Measurements from ENCODE around the gene BCL2L12.
A peak's percentile ranks its signal among the peaks of the same experiment; 100 is the strongest.

The BCL2L12 gene

DNA sequence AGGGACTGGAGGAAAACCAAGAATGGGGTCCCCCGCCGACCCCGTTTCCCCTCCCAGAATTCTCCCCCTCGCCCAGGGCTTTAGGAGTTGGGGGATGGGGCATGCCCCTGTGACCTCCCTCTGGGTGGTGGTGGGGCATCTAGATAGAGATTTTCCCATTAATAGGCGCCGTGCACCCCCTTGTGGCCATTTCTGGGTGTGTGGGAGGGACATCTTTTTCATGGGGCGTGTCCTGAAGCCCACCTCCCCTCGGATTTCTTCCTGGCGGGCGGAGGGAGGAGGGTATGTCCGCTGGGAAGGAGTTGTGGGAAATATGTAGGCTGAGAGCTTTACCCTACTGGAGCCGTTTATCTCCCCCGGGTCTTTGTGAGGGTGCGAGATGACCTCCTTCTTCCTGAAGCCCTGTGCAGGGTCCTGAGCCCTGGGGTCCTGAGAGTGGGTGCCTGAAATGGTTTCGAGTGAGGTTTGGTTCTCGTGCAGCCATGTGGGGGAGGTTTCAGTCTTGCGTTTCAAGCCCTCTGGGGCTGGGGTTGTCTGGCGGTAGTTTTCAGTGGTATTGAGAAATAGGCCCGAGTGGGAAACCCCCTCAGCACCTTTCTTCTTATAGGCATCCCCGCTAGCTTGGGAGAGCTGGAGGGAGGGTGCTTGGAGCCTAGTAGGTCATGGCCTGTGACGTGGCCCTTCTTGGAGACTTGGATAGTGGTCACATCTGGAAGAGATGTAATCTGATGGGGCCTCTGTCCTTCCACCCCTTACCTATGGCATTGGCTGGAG is 12.4 kb downstream of the BCL2L12 start:
- peaks cover 8 to 17% of the 10 kb centered on the region in 2 donors for H3K36me3 ChIP-seq (ENCODE audit: control insufficient read depth in 1 of 2, insufficient read depth in 2 of 2, low read length in 2 of 2)
- peak overlapping the region; percentile 86 for H3K27ac ChIP-seq (ENCODE audit: low read depth, low read length)
- H3K27me3 ChIP-seq (ENCODE audit: control insufficient read depth in 1 of 2, insufficient read depth in 2 of 2, low read length in 2 of 2): no peaks in the 10 kb centered on the region
- no peaks in the 10 kb centered on the region for H3K9me3 ChIP-seq (ENCODE audit: control insufficient read depth in 1 of 2, low read length in 2 of 2)
- H3K4me1 ChIP-seq (ENCODE audit: control insufficient read depth in 1 of 2, insufficient read depth in 2 of 2, low read length in 2 of 2): peaks cover 15 to 32% of the 10 kb centered on the region in 2 donors
- H3K4me3 ChIP-seq (ENCODE audit: low read depth in 1 of 2, low read length in 2 of 2): peak overlapping the region; percentile 74 to 92
- peak overlapping the region; percentile 67 to 77 for H3K9ac ChIP-seq (ENCODE audit: low read depth in 1 of 2, low read length in 2 of 2)

- H3K36me3 ChIP-seq (ENCODE audit: control insufficient read depth in 1 of 2, insufficient read depth in 2 of 2, low read length in 2 of 2): peaks cover 14 to 25% of the 10 kb centered on the region in 2 donors
- peaks cover 15 to 32% of the 10 kb centered on the region in 2 donors for H3K4me1 ChIP-seq (ENCODE audit: control insufficient read depth in 1 of 2, insufficient read depth in 2 of 2, low read length in 2 of 2)
- H3K9ac ChIP-seq (ENCODE audit: low read depth in 1 of 2, low read length in 2 of 2): no peak overlapping the region
- H3K27me3 ChIP-seq (ENCODE audit: control insufficient read depth in 1 of 2, insufficient read depth in 2 of 2, low read length in 2 of 2): no peaks in the 10 kb centered on the region
- no peak overlapping the region for H3K27ac ChIP-seq (ENCODE audit: low read depth, low read length)
- no peaks in the 10 kb centered on the region for H3K9me3 ChIP-seq (ENCODE audit: control insufficient read depth in 1 of 2, low read length in 2 of 2)
- H3K4me3 ChIP-seq (ENCODE audit: low read depth in 1 of 2, low read length in 2 of 2): no peak overlapping the region
These were observed 13.4 kb downstream of the BCL2L12 start for GRCh38 chr19:49678985-49679770.

GRCh38 chr19:49679771-49680413 is 14.2 kb downstream of the BCL2L12 start:
- Histone ChIP-seq H3K9me3 (ENCODE audit: control insufficient read depth in 1 of 2, low read length in 2 of 2) (no peaks in the 10 kb centered on the region), H3K27me3 (ENCODE audit: control insufficient read depth in 1 of 2, insufficient read depth in 2 of 2, low read length in 2 of 2) (no peaks in the 10 kb centered on the region), H3K4me1 (ENCODE audit: control insufficient read depth in 1 of 2, insufficient read depth in 2 of 2, low read length in 2 of 2) (peaks cover 15 to 32% of the 10 kb centered on the region in 2 donors), H3K4me3 (ENCODE audit: low read depth in 1 of 2, low read length in 2 of 2) (no peak overlapping the region), H3K9ac (ENCODE audit: low read depth in 1 of 2, low read length in 2 of 2) (peak overlapping the region in 1 of 2 donors; percentile 47), H3K36me3 (ENCODE audit: control insufficient read depth in 1 of 2, insufficient read depth in 2 of 2, low read length in 2 of 2) (peaks cover 18 to 32% of the 10 kb centered on the region in 2 donors), H3K27ac (ENCODE audit: low read depth, low read length) (no peak overlapping the region)

GRCh38 chr19:49680421-49681351 is 15.0 kb downstream of the BCL2L12 start:
- Histone ChIP-seq H3K27me3 (ENCODE audit: control insufficient read depth in 1 of 2, insufficient read depth in 2 of 2, low read length in 2 of 2) (no peaks in the 10 kb centered on the region), H3K27ac (ENCODE audit: low read depth, low read length) (no peak overlapping the region), H3K4me1 (ENCODE audit: control insufficient read depth in 1 of 2, insufficient read depth in 2 of 2, low read length in 2 of 2) (peaks cover 15 to 32% of the 10 kb centered on the region in 2 donors), H3K9ac (ENCODE audit: low read depth in 1 of 2, low read length in 2 of 2) (peak overlapping the region in 1 of 2 donors; percentile 47), H3K36me3 (ENCODE audit: control insufficient read depth in 1 of 2, insufficient read depth in 2 of 2, low read length in 2 of 2) (peaks cover 19 to 40% of the 10 kb centered on the region in 2 donors), H3K4me3 (ENCODE audit: low read depth in 1 of 2, low read length in 2 of 2) (peak overlapping the region in 1 of 2 donors; percentile 21), H3K9me3 (ENCODE audit: control insufficient read depth in 1 of 2, low read length in 2 of 2) (no peaks in the 10 kb centered on the region)

DNA sequence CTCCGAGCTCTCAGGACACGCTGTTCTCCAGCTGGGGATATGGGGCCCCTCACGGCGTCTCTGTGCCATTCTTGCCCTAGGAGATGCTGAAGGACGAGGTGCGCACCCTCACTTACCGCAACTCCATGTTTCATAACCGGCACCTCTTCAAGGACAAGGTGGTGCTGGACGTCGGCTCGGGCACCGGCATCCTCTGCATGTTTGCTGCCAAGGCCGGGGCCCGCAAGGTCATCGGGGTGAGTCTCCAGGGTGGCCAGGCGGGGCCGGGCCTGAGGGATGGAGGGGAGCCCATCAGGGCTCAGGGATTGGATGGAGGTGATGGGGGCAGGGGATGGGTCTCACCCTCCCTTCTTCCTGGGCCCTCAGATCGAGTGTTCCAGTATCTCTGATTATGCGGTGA is 16.1 kb downstream of the BCL2L12 start:
- peaks cover 15 to 29% of the 10 kb centered on the region in 2 donors for H3K4me1 ChIP-seq (ENCODE audit: control insufficient read depth in 1 of 2, insufficient read depth in 2 of 2, low read length in 2 of 2)
- no peaks in the 10 kb centered on the region for H3K9me3 ChIP-seq (ENCODE audit: control insufficient read depth in 1 of 2, low read length in 2 of 2)
- peaks cover 23 to 48% of the 10 kb centered on the region in 2 donors for H3K36me3 ChIP-seq (ENCODE audit: control insufficient read depth in 1 of 2, insufficient read depth in 2 of 2, low read length in 2 of 2)
- no peak overlapping the region for H3K9ac ChIP-seq (ENCODE audit: low read depth in 1 of 2, low read length in 2 of 2)
- H3K27ac ChIP-seq (ENCODE audit: low read depth, low read length): no peak overlapping the region
- H3K4me3 ChIP-seq (ENCODE audit: low read depth in 1 of 2, low read length in 2 of 2): no peak overlapping the region
- no peaks in the 10 kb centered on the region for H3K27me3 ChIP-seq (ENCODE audit: control insufficient read depth in 1 of 2, insufficient read depth in 2 of 2, low read length in 2 of 2)

DNA sequence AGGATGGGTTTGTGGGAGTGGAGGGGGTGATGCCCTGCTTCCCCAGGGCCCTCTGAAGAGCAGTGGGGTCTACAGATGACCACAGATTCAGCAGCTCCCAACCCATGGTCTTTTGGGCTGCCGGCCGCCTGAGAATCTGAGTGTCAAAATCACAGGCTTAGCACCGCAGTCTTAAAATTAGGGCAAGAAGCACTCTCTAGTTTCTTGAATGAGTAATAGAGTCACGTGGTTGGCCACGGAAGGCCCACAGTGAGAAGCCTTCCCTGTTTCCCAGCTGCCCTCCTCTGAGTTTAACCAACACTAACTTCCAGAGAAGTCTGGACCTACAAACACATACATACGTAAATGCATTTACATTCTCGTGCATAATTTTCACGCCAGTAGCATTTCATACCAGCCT is 16.5 kb downstream of the BCL2L12 start:
- no peak overlapping the region for H3K9ac ChIP-seq (ENCODE audit: low read depth in 1 of 2, low read length in 2 of 2)
- H3K9me3 ChIP-seq (ENCODE audit: control insufficient read depth in 1 of 2, low read length in 2 of 2): no peaks in the 10 kb centered on the region
- H3K27ac ChIP-seq (ENCODE audit: low read depth, low read length): no peak overlapping the region
- H3K4me1 ChIP-seq (ENCODE audit: control insufficient read depth in 1 of 2, insufficient read depth in 2 of 2, low read length in 2 of 2): peaks cover 15 to 29% of the 10 kb centered on the region in 2 donors
- H3K27me3 ChIP-seq (ENCODE audit: control insufficient read depth in 1 of 2, insufficient read depth in 2 of 2, low read length in 2 of 2): no peaks in the 10 kb centered on the region
- H3K4me3 ChIP-seq (ENCODE audit: low read depth in 1 of 2, low read length in 2 of 2): no peak overlapping the region
- H3K36me3 ChIP-seq (ENCODE audit: control insufficient read depth in 1 of 2, insufficient read depth in 2 of 2, low read length in 2 of 2): peaks cover 23 to 51% of the 10 kb centered on the region in 2 donors

DNA sequence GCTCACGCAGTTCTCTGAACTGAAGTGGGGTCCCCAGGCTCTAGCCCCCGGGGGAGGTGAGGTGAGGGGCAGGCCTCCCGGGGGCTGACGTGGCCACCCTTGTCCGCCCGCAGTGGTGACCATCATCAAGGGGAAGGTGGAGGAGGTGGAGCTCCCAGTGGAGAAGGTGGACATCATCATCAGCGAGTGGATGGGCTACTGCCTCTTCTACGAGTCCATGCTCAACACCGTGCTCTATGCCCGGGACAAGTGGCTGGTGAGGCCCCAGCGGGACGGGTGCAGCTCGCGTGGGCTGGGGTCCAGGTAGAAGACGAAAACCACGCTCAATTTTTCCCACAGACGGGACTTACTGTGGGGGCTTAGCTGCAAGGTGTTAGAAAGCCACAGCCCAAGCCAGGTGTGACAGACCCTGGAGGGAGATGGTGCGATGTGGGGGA is 18.1 kb downstream of the BCL2L12 start:
- H3K27ac ChIP-seq (ENCODE audit: low read depth, low read length): no peak overlapping the region
- no peak overlapping the region for H3K4me3 ChIP-seq (ENCODE audit: low read depth in 1 of 2, low read length in 2 of 2)
- H3K36me3 ChIP-seq (ENCODE audit: control insufficient read depth in 1 of 2, insufficient read depth in 2 of 2, low read length in 2 of 2): peaks cover 23 to 56% of the 10 kb centered on the region in 2 donors

DNA sequence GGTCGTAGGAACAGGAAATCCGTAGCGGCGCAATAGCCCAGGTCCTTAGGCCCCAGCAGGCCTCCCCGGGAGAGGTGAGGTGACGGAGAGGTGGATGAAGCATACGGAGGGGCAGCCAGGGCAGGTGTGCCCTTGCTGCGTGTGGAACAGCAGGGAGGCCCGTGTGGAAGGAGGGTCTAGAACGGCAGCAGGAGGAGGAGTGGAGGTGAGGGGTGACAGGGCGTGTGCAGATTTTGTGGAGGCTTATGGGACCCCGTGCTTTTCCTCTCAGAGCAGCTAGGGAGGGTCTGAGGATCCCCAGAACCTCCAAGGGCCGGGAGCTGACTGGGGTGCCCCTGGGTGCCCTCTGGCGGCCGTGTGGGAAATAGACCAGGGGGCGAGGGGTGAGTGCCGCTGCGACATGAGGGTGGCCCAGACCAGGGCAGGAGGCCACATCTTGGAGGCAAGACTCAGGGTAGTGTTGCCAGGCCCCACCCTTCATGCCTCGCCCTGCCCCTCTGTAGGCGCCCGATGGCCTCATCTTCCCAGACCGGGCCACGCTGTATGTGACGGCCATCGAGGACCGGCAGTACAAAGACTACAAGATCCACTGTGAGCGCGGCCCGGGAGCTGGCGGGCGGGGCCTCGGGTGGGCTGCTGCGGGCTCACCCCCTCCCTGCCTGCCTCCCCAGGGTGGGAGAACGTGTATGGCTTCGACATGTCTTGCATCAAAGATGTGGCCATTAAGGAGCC is 18.7 kb downstream of the BCL2L12 start:
- Histone ChIP-seq H3K27me3 (ENCODE audit: control insufficient read depth in 1 of 2, insufficient read depth in 2 of 2, low read length in 2 of 2) (peaks cover 0 to 1% of the 10 kb centered on the region in 2 donors), H3K9ac (ENCODE audit: low read depth in 1 of 2, low read length in 2 of 2) (no peak overlapping the region), H3K27ac (ENCODE audit: low read depth, low read length) (no peak overlapping the region), H3K9me3 (ENCODE audit: control insufficient read depth in 1 of 2, low read length in 2 of 2) (no peaks in the 10 kb centered on the region), H3K4me1 (ENCODE audit: control insufficient read depth in 1 of 2, insufficient read depth in 2 of 2, low read length in 2 of 2) (peaks cover 9 to 22% of the 10 kb centered on the region in 2 donors), H3K36me3 (ENCODE audit: control insufficient read depth in 1 of 2, insufficient read depth in 2 of 2, low read length in 2 of 2) (peaks cover 23 to 56% of the 10 kb centered on the region in 2 donors), H3K4me3 (ENCODE audit: low read depth in 1 of 2, low read length in 2 of 2) (no peak overlapping the region)

More for the DNA sequence above, 18.1 kb downstream of the BCL2L12 start:
- Histone ChIP-seq H3K4me1 (ENCODE audit: control insufficient read depth in 1 of 2, insufficient read depth in 2 of 2, low read length in 2 of 2) (peaks cover 8 to 20% of the 10 kb centered on the region in 2 donors), H3K9me3 (ENCODE audit: control insufficient read depth in 1 of 2, low read length in 2 of 2) (no peaks in the 10 kb centered on the region), H3K9ac (ENCODE audit: low read depth in 1 of 2, low read length in 2 of 2) (no peak overlapping the region), H3K27me3 (ENCODE audit: control insufficient read depth in 1 of 2, insufficient read depth in 2 of 2, low read length in 2 of 2) (no peaks in the 10 kb centered on the region)

All from duodenal mucosa (tissue), 2 donors.